ENCODE results near the gene ALOX5.

DNA sequence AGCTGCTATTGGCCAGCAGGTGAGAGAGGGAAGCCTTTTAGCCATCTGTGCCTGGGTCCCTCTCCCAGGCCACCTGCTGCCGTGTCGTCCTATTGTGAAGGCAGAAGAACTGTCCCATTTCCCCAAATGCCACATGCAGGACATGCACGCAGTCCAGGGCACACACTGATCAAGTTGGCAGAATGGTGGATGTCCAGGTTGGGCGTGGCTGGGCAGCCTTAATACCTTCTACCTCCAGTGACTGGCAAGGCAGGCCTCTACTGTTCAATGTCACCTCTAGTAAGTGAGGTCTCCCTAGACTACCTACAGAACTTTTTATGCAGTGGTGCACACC is 37.6 kb downstream of the ALOX5 start:
- TF ChIP-seq, protein P1, sequence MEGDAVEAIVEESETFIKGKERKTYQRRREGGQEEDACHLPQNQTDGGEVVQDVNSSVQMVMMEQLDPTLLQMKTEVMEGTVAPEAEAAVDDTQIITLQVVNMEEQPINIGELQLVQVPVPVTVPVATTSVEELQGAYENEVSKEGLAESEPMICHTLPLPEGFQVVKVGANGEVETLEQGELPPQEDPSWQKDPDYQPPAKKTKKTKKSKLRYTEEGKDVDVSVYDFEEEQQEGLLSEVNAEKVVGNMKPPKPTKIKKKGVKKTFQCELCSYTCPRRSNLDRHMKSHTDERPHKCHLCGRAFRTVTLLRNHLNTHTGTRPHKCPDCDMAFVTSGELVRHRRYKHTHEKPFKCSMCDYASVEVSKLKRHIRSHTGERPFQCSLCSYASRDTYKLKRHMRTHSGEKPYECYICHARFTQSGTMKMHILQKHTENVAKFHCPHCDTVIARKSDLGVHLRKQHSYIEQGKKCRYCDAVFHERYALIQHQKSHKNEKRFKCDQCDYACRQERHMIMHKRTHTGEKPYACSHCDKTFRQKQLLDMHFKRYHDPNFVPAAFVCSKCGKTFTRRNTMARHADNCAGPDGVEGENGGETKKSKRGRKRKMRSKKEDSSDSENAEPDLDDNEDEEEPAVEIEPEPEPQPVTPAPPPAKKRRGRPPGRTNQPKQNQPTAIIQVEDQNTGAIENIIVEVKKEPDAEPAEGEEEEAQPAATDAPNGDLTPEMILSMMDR (conservative IDR thresholded peaks at IDR 0.05; ENCODE audit: low read length): no peak
- no peak for TF ChIP-seq EZH2phosphoT487 (IDR thresholded peaks at IDR 0.05; ENCODE audit: borderline replicate concordance)
